ENCODE results near the gene DNAI2.

DNA sequence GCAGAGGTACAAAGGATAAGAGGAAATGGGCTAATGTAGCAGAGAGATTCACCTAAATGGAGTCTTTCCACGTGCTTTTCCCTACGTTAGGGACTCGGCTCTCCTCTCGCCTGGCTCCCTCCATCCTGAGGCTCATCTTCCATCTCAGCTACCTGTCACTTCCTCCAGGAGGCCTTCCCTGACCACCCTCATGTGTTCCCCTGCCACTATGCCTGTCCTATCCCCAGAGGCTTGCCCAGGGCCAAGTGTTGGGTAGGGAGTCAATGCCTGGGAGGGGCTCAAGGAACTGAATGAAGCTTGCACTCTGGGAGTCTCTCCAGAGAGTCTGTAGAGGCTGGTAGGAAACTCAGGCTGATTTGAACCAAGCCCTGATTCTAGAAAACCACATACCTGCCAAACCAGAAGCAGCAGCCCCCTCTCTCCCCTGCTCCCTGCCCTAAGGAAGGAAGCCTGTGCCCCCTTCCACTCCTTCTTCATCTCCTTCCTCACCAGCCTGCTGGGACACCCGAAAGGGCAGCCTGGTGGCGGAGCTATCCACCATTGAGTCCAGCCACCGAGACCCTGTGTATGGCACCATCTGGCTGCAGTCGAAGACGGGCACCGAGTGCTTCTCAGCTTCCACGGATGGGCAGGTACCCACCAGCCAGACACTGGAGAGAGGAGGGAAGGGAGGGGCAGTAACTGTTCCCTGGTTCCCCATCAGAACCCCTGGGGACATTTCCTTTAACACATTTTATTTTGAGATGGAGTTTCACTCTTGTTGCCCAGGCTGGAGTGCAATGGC is 25.4 kb downstream of the DNAI2 start:
- TF ChIP-seq, protein P1, sequence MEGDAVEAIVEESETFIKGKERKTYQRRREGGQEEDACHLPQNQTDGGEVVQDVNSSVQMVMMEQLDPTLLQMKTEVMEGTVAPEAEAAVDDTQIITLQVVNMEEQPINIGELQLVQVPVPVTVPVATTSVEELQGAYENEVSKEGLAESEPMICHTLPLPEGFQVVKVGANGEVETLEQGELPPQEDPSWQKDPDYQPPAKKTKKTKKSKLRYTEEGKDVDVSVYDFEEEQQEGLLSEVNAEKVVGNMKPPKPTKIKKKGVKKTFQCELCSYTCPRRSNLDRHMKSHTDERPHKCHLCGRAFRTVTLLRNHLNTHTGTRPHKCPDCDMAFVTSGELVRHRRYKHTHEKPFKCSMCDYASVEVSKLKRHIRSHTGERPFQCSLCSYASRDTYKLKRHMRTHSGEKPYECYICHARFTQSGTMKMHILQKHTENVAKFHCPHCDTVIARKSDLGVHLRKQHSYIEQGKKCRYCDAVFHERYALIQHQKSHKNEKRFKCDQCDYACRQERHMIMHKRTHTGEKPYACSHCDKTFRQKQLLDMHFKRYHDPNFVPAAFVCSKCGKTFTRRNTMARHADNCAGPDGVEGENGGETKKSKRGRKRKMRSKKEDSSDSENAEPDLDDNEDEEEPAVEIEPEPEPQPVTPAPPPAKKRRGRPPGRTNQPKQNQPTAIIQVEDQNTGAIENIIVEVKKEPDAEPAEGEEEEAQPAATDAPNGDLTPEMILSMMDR (IDR thresholded peaks at IDR 0.05), result no peak
- TF ChIP-seq POLR2A (IDR thresholded peaks at IDR 0.05), result no peak
